Left lung (tissue), 10 donors: ENCODE measurements around the gene PPP1R1C. TPM values are rescaled to one million over a fixed set of nuclear protein-coding genes. Genes with fewer than 3 reads are reported as not detected.

Experiments
- ATAC-seq: fragments of 200-7000 bp; cut with Tn5 transposase; one replicate; pipeline ENCODE4 v1.9.1; 2020; ENCODE audit warnings: moderate library complexity
- DNase-seq, 4 donors: peaks; one replicate each; pipeline ENCODE4 v3.0.0-alpha.2; 2013 to 2020
- H3K27ac ChIP-seq, 2 donors: fragments of 200-600 bp; sonication (generic) in 1 of 2; one replicate each; pipeline versions ENCODE4 v1.5.0 to v1.8.0; 2020 to 2021
- H3K27me3 ChIP-seq, 2 donors: fragments of 200-600 bp; sonication (generic) in 1 of 2; one replicate each; pipeline versions ENCODE4 v1.5.0 to v1.8.0; 2020 to 2021
- H3K36me3 ChIP-seq, 2 donors: fragments of 200-600 bp; sonication (generic) in 1 of 2; one replicate each; pipeline versions ENCODE4 v1.5.0 to v1.8.0; 2020 to 2021
- H3K4me1 ChIP-seq, 2 donors: fragments of 200-600 bp; one replicate each; pipeline ENCODE4 v1.8.0; 2021
- H3K4me3 ChIP-seq, 2 donors: fragments of 200-600 bp; sonication (generic) in 1 of 2; one replicate each; pipeline versions ENCODE4 v1.5.0 to v1.8.0; 2020 to 2021; ENCODE audit warnings: mild to moderate bottlenecking in 1 of 2
- H3K9me3 ChIP-seq, 2 donors: fragments of 200-600 bp; sonication (generic) in 1 of 2; one replicate each; pipeline versions ENCODE4 v1.5.0 to v1.8.0; 2020 to 2021
- intact Hi-C, 2 donors: fragments of 100-400 bp; cut with DNase I; formaldehyde crosslinking; loops; one replicate each; pipeline versions ENCODE4 v1.11.2 to v1.14.2; 2022
- polyA plus RNA-seq, 6 donors: library from polyadenylated mRNA; unstranded; fragments of 120-200 nt; gene quantifications; one replicate each; pipeline ENCODE4 v1.2.1, GENCODE V29; 2013; ENCODE audit not compliant: insufficient read length in 6 of 6
- total RNA-seq, 2 donors: library from RNA; stranded (reverse); fragmentation: NEBNext Ultra II Directional; extraction: Animal tissue kit (Norgen Biotek cat#: 25700); gene quantifications; one replicate each; pipeline ENCODE4 v1.2.1, GENCODE V29; 2021
- TF ChIP-seq, protein P1 (sequence below), 2 donors: fragments of 200-600 bp; sonication (generic) in 1 of 2; IDR thresholded peaks; one replicate each; pipeline versions ENCODE4 v1.5.0 to v1.8.0; 2021; ENCODE audit warnings: antibody characterized with exemption in 2 of 2
- donor health status: DM: no; HTN: yes; CAD: no.
- donor health status: DM: no; HTN: no; CAD: no.

PPP1R1C gene
- total and polyA plus RNA-seq, 8 donors, result 0.79 to 11.8 (median 2.8) TPM

DNA sequence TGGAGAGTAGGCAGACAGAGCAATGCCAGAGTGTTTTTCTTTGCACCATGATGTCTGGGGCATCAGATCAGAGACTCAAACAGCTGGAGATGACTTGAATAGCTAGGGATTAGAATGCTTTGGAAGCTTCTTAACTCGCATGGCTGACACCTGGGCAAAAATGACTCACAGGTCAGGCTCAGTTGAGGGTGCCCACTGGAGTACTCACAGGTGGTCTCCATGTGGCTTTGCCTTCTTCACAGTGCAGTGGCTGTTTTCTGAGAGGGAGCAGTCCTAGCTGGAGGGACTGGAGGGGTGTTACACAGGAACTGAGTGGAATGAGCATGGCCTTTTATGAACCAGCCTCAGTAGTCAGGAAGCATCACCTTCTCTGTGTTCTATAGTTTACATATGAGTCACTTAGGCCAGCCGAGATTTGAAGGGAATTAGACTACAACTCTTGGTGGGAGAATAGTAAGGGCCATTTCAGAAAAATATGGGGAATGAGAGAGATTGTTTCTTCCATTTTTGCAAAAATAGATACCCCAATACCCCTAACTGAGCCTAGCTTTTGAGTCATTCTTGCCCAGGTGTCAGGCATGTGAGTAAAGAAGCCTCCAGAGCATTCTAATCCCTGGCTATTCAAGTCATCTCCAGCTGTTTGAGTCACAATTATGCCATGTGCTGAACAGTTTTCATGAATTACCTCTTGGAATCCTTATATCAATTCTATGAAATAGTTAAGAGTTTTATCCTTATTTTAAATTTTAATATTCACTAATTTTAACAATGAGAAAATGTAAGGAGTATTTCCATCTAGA lies 7.1 kb upstream of the PPP1R1C start:
- TF ChIP-seq, protein P1, sequence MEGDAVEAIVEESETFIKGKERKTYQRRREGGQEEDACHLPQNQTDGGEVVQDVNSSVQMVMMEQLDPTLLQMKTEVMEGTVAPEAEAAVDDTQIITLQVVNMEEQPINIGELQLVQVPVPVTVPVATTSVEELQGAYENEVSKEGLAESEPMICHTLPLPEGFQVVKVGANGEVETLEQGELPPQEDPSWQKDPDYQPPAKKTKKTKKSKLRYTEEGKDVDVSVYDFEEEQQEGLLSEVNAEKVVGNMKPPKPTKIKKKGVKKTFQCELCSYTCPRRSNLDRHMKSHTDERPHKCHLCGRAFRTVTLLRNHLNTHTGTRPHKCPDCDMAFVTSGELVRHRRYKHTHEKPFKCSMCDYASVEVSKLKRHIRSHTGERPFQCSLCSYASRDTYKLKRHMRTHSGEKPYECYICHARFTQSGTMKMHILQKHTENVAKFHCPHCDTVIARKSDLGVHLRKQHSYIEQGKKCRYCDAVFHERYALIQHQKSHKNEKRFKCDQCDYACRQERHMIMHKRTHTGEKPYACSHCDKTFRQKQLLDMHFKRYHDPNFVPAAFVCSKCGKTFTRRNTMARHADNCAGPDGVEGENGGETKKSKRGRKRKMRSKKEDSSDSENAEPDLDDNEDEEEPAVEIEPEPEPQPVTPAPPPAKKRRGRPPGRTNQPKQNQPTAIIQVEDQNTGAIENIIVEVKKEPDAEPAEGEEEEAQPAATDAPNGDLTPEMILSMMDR (IDR thresholded peaks at IDR 0.05), result no peak
- H3K9me3 ChIP-seq, result no peaks in the 10 kb centered on the region
- intact Hi-C loops, result no loop called here
- ATAC-seq (no peak), DNase-seq (no peak)
- no peak overlapping the region for H3K27ac ChIP-seq
- H3K4me3 ChIP-seq, result no peak overlapping the region
- no peaks in the 10 kb centered on the region for H3K4me1 ChIP-seq
- H3K27me3 ChIP-seq, result no peaks in the 10 kb centered on the region
- no peaks in the 10 kb centered on the region for H3K36me3 ChIP-seq

DNA sequence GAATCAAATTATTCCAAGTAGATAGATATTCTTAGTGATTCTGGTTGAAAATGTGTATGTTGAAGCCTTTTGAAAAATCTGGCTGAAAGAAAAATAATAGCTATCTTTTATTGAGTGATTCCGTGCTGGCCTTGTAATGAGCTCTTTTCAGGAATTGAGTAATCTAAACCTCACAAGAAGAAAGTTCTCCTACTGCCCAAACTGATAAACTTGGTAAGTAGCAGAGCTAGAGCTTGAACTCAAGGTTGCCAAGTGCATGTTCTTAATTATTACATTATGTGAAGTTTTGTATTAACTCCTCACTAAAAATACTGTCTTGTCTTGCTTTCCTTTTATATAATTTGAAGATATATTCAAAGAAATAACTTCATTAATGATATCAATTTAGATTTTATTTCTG lies 1.6 kb upstream of the PPP1R1C start:
- no peak overlapping the region for H3K4me3 ChIP-seq
- no peaks in the 10 kb centered on the region for H3K27me3 ChIP-seq
- H3K27ac ChIP-seq, result no peak overlapping the region
- H3K36me3 ChIP-seq, result no peaks in the 10 kb centered on the region
- TF ChIP-seq, protein P1 (IDR thresholded peaks at IDR 0.05), result no peak
- intact Hi-C loops, result no loop called here
- no peak for ATAC-seq
- no peak for DNase-seq
- no peaks in the 10 kb centered on the region for H3K9me3 ChIP-seq
- H3K4me1 ChIP-seq, result no peaks in the 10 kb centered on the region

DNA sequence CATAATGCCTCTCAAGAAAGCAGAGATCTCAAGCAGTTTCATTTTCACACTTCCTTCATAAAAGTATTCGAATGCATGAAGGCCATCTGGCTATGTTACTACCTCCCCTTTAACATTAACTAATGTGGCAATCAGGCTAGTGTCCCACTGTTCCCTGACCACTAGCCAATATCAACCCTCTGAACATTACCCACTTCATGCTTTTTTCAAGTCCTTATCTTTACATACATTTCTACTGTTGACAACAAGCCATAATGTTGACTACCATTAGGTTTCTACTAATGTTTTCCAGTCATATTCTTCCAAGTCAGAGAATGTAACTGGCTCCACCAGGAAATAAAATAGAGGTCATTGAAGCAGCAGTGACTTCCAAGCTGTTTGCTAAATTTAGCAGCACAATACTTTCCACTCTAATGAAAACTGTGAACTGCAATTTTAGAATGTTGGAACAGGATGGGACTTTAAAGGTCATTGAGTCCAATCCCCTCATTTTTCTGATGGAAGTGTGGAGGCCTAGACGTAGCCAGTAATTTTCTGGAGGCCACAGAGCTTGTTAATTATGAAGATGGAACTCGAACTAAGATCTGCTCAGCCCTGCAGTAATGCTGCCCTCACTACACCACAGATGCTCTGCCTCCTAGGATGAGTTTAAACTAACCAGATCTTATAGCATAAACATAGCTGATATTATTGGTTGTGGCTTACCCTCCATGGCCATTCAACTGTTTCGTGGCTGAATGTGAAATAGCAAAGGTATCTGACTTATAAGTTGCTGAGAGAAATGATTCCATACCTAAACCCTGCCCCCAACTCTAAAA lies 630 bp upstream of the PPP1R1C start:
- DNase-seq, result no peak
- TF ChIP-seq, protein P1 (IDR thresholded peaks at IDR 0.05), result no peak
- no peaks in the 10 kb centered on the region for H3K36me3 ChIP-seq
- H3K27me3 ChIP-seq, result no peaks in the 10 kb centered on the region
- no peak overlapping the region for H3K27ac ChIP-seq
- intact Hi-C loops, result no loop called here
- peak; percentile 66 for ATAC-seq
- H3K4me1 ChIP-seq, result no peaks in the 10 kb centered on the region
- no peak overlapping the region for H3K4me3 ChIP-seq
- H3K9me3 ChIP-seq, result no peaks in the 10 kb centered on the region

DNA sequence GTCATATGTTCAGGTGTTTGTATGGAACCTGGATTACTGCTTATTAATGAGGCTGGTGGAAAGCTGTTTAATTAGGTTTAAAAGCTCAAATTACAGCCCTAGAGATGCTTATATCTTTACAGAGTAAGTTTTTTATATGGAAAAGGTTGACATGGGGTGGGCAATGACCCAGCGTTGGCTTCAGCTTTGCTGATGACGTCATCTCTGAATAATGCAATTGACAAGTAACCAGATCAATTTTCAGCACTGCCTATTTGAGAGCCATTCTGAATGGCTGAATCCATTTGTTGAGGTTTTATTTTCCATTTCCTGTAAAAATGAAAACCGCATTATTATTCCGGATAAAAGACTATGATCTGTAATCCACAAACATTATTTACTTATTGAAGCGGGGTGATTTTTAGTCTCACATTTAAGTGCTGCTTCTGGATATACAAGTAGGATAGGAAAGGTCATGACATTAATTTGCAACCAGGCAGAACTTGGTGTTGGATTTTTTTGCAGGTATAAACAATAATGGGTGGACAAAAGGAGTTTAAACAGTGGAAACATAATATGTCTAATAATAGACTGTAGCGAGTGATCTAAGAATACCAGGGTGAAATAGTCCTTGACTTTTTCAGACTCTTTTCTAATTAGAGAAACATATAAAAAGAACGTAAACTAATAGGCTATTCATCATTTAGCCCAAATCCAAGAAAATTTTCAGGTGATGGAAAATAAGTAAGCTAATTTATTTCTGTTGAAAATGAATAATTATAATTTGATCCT lies 2.7 kb downstream of the PPP1R1C start:
- H3K4me1 ChIP-seq, result no peaks in the 10 kb centered on the region
- no peak overlapping the region for H3K4me3 ChIP-seq
- no peaks in the 10 kb centered on the region for H3K27me3 ChIP-seq
- no peaks in the 10 kb centered on the region for H3K36me3 ChIP-seq
- TF ChIP-seq, protein P1 (IDR thresholded peaks at IDR 0.05), result no peak
- no peaks in the 10 kb centered on the region for H3K9me3 ChIP-seq
- ATAC-seq (no peak), DNase-seq (no peak)
- H3K27ac ChIP-seq, result no peak overlapping the region
- intact Hi-C loops, result no loop called here
